ENCODE results near the gene ANKRD13B.

ANKRD13B gene

DNA sequence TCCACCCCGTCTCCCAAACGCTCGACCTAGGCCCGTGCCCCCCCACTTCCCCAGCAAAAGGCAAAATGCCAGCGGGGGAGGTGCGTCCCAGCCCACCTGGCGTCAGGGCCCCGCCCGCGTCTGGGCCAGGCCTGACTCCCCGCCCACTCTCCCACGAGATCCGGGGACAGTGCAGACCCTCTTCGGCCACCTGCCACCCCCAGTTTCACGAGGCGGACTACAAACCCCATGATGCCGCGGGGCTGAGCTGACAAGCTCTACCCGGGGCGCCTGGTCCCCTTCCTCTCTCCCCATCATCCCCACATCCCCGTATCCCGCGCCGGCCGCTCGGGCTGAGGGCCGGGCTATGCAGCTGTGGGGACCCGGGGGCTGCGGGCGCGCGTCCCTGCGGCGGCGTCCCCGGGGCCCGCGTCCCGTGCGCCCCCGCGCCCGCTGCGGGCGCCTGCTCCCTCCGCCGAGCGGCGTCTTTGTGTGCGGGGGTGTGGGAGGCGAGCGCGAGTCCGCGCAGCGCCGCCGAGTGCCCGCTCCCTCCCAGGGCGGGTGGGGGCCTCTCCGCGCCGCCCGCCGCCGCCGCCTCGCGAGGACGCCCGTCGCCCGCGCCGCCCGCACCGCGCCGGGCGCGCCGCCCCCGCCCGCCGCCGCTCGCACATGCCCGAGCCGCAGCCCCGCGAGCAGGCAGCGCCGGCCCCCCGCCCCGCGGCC lies at the start of gene ANKRD13B (continued):
- TF ChIP-seq ZNF501 (tag by site-specific recombination; IDR thresholded peaks at IDR 0.05) (0 out of 2 replicates have a peak, but pooled peaks have one; percentile 33), ZNF580 (tag by site-specific recombination; IDR thresholded peaks at IDR 0.05) (peak; percentile 47; the same call in 1 of the 2 replicates), ZNF510 (tag by site-specific recombination; IDR thresholded peaks at IDR 0.05; ENCODE audit: insufficient replicate concordance) (no peak), WT1 (tag by site-specific recombination; IDR thresholded peaks at IDR 0.05) (0 out of 2 replicates have a peak, but pooled peaks have one; percentile 14), ZNF629 (tag by site-specific recombination; IDR thresholded peaks at IDR 0.05) (no peak), MZF1 (tag by site-specific recombination; IDR thresholded peaks at IDR 0.05; ENCODE audit: borderline replicate concordance) (peak; percentile 26; the same call in 1 of the 2 replicates), ZNF112 (tag by site-specific recombination; IDR thresholded peaks at IDR 0.05) (no peak), ZNF239 (tag by site-specific recombination; IDR thresholded peaks at IDR 0.05) (no peak), PATZ1 (tag by site-specific recombination; IDR thresholded peaks at IDR 0.05) (peak; percentile 97), ZBTB20 (tag by site-specific recombination; IDR thresholded peaks at IDR 0.05) (peak; percentile 94), MEIS1 (CRISPR knock-in tag; IDR thresholded peaks at IDR 0.05; ENCODE audit: borderline replicate concordance) (no peak), PRDM10 (tag by site-specific recombination; IDR thresholded peaks at IDR 0.05) (no peak), ZNF571 (tag by site-specific recombination; IDR thresholded peaks at IDR 0.05) (no peak), ZNF174 (tag by site-specific recombination; IDR thresholded peaks at IDR 0.05) (no peak), ZBTB8A (tag by site-specific recombination; IDR thresholded peaks at IDR 0.05) (peak; percentile 78), ZNF558 (tag by site-specific recombination; IDR thresholded peaks at IDR 0.05) (no peak), ZNF292 (tag by site-specific recombination; IDR thresholded peaks at IDR 0.05; ENCODE audit: borderline replicate concordance, low read depth) (no peak), ZNF391 (tag by site-specific recombination; IDR thresholded peaks at IDR 0.05; ENCODE audit: borderline replicate concordance, low read depth) (no peak), ZNF549 (tag by site-specific recombination; IDR thresholded peaks at IDR 0.05) (no peak), ZNF76 (tag by site-specific recombination; IDR thresholded peaks at IDR 0.05; ENCODE audit: borderline replicate concordance, low read depth) (peak; percentile 96), ZNF830 (tag by site-specific recombination; IDR thresholded peaks at IDR 0.05; ENCODE audit: low read depth) (no peak)
- TF ChIP-seq, protein P1, sequence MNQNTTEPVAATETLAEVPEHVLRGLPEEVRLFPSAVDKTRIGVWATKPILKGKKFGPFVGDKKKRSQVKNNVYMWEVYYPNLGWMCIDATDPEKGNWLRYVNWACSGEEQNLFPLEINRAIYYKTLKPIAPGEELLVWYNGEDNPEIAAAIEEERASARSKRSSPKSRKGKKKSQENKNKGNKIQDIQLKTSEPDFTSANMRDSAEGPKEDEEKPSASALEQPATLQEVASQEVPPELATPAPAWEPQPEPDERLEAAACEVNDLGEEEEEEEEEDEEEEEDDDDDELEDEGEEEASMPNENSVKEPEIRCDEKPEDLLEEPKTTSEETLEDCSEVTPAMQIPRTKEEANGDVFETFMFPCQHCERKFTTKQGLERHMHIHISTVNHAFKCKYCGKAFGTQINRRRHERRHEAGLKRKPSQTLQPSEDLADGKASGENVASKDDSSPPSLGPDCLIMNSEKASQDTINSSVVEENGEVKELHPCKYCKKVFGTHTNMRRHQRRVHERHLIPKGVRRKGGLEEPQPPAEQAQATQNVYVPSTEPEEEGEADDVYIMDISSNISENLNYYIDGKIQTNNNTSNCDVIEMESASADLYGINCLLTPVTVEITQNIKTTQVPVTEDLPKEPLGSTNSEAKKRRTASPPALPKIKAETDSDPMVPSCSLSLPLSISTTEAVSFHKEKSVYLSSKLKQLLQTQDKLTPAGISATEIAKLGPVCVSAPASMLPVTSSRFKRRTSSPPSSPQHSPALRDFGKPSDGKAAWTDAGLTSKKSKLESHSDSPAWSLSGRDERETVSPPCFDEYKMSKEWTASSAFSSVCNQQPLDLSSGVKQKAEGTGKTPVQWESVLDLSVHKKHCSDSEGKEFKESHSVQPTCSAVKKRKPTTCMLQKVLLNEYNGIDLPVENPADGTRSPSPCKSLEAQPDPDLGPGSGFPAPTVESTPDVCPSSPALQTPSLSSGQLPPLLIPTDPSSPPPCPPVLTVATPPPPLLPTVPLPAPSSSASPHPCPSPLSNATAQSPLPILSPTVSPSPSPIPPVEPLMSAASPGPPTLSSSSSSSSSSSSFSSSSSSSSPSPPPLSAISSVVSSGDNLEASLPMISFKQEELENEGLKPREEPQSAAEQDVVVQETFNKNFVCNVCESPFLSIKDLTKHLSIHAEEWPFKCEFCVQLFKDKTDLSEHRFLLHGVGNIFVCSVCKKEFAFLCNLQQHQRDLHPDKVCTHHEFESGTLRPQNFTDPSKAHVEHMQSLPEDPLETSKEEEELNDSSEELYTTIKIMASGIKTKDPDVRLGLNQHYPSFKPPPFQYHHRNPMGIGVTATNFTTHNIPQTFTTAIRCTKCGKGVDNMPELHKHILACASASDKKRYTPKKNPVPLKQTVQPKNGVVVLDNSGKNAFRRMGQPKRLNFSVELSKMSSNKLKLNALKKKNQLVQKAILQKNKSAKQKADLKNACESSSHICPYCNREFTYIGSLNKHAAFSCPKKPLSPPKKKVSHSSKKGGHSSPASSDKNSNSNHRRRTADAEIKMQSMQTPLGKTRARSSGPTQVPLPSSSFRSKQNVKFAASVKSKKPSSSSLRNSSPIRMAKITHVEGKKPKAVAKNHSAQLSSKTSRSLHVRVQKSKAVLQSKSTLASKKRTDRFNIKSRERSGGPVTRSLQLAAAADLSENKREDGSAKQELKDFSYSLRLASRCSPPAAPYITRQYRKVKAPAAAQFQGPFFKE (tag by site-specific recombination; IDR thresholded peaks at IDR 0.05; ENCODE audit: borderline replicate concordance): no peak
- TF ChIP-seq, protein P2, sequence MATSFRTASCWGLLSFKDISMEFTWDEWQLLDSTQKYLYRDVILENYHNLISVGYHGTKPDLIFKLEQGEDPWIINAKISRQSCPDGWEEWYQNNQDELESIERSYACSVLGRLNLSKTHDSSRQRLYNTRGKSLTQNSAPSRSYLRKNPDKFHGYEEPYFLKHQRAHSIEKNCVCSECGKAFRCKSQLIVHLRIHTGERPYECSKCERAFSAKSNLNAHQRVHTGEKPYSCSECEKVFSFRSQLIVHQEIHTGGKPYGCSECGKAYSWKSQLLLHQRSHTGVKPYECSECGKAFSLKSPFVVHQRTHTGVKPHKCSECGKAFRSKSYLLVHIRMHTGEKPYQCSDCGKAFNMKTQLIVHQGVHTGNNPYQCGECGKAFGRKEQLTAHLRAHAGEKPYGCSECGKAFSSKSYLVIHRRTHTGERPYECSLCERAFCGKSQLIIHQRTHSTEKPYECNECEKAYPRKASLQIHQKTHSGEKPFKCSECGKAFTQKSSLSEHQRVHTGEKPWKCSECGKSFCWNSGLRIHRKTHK (tag by site-specific recombination; IDR thresholded peaks at IDR 0.05): no peak
- TF ChIP-seq, protein P3, sequence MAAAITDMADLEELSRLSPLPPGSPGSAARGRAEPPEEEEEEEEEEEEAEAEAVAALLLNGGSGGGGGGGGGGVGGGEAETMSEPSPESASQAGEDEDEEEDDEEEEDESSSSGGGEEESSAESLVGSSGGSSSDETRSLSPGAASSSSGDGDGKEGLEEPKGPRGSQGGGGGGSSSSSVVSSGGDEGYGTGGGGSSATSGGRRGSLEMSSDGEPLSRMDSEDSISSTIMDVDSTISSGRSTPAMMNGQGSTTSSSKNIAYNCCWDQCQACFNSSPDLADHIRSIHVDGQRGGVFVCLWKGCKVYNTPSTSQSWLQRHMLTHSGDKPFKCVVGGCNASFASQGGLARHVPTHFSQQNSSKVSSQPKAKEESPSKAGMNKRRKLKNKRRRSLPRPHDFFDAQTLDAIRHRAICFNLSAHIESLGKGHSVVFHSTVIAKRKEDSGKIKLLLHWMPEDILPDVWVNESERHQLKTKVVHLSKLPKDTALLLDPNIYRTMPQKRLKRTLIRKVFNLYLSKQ (tag by site-specific recombination; IDR thresholded peaks at IDR 0.05; ENCODE audit: borderline replicate concordance): no peak
